Spleen (tissue), 11 donors: ENCODE data around the gene PON1. TPM values are rescaled to one million over a fixed set of nuclear protein-coding genes. Genes with fewer than 3 reads are reported as not detected.

Source experiments
- DNase-seq: peaks from one replicate; pipeline ENCODE4 v3.0.0-alpha.2; 2020
- H3K27ac ChIP-seq, 8 donors: fragments of 200-600 bp; sonication (generic) in 7 of 8; 1 replicate in 4 of 8; 2 replicates in 4 of 8; pipeline versions ENCODE4 v1.5.0 to v1.8.0; 2016 to 2021; ENCODE audit warnings: inconsistent platforms in 4 of 8, mild to moderate bottlenecking in 4 of 8, moderate library complexity in 1 of 8
- H3K27me3 ChIP-seq, 7 donors: fragments of 200-600 bp; sonication (generic) in 6 of 7; replicated peaks in 1 of 7; 1 replicate in 4 of 7; 2 replicates in 3 of 7; pipeline versions ENCODE4 v1.5.0 to v1.8.0; 2016 to 2021; ENCODE audit warnings: inconsistent platforms in 3 of 7, mild to moderate bottlenecking in 1 of 7
- H3K36me3 ChIP-seq, 6 donors: fragments of 200-600 bp; sonication (generic) in 5 of 6; 1 replicate in 4 of 6; 2 replicates in 2 of 6; pipeline versions ENCODE4 v1.5.0 to v1.8.0; 2016 to 2021; ENCODE audit warnings: inconsistent platforms in 2 of 6
- H3K4me1 ChIP-seq, 6 donors: fragments of 200-600 bp; sonication (generic) in 5 of 6; 1 replicate in 3 of 6; 2 replicates in 3 of 6; pipeline versions ENCODE4 v1.5.0 to v1.8.0; 2016 to 2021; ENCODE audit warnings: inconsistent platforms in 3 of 6
- H3K4me3 ChIP-seq, 8 donors: fragments of 200-600 bp; sonication (generic) in 7 of 8; 1 replicate in 4 of 8; 2 replicates in 4 of 8; pipeline versions ENCODE4 v1.5.0 to v1.8.0; 2016 to 2021; ENCODE audit warnings: inconsistent platforms in 4 of 8, mild to moderate bottlenecking in 4 of 8, moderate library complexity in 2 of 8
- H3K9me3 ChIP-seq, 8 donors: fragments of 200-600 bp; sonication (generic) in 7 of 8; 1 replicate in 4 of 8; 2 replicates in 4 of 8; pipeline versions ENCODE4 v1.5.0 to v1.8.0; 2016 to 2021; ENCODE audit warnings: inconsistent platforms in 4 of 8
- CTCF ChIP-seq, 11 experiments: fragments of 200-600 bp in 7 of 11; fragments of 450-650 bp in 4 of 11; sonication (generic) in 4 of 11; IDR thresholded peaks in 8 of 11; conservative IDR thresholded peaks in 3 of 11; 1 replicate in 7 of 11; 2 replicates in 4 of 11; pipeline versions ENCODE4 v1.4.0 to v1.8.0; 2016 to 2021; ENCODE audit warnings: antibody characterized with exemption in 11 of 11, inconsistent platforms in 4 of 11, mild to moderate bottlenecking in 1 of 11
- POLR2A ChIP-seq, 3 donors: fragments of 450-650 bp; IDR thresholded peaks; one replicate each; pipeline ENCODE4 v1.5.1; 2017; ENCODE audit warnings: antibody characterized with exemption in 3 of 3, mild to moderate bottlenecking in 1 of 3
- POLR2AphosphoS5 ChIP-seq, 3 donors: sonication (generic); formaldehyde crosslinking; IDR thresholded peaks; one replicate each; pipeline ENCODE4 v1.5.1; 2017; ENCODE audit warnings: antibody characterized with exemption in 3 of 3
- WGBS, 5 donors: extraction: QIAGEN DNeasy Blood & Tissue Kit in 3 of 5; methylation state at CpG; one replicate each; pipeline versions ENCODE4 v1.1.5 to v1.1.7; 2013 to 2018; 5-methylcytosine and 5-hydroxymethylcytosine counted together
- intact Hi-C: fragments of 100-400 bp; cut with DNase I; formaldehyde crosslinking; loops from one replicate; pipeline ENCODE4 v1.15.0; 2023; ENCODE audit warnings: low total_unique reads
- polyA plus RNA-seq, 3 donors: library from polyadenylated mRNA; stranded (reverse); fragments of 200-250 nt; gene quantifications; one replicate each; pipeline ENCODE4 v1.2.1, GENCODE V29; 2013
- total RNA-seq, 7 donors: library from RNA; depleted of rRNA in 3 of 7; stranded (reverse); fragments of >200 nt in 3 of 7; fragmentation: NEBNext Ultra II Directional in 4 of 7; extraction: Animal tissue kit (Norgen Biotek cat#: 25700) in 4 of 7; gene quantifications; one replicate each; pipeline versions ENCODE4 v1.1.0 to v1.2.1, GENCODE V29; 2016 to 2021
- donor health status: healthy with polysubstance abuse.
- donor health status: DM: no; HTN: no; CAD: no; lungs with moderate emphysema.
- donor health status: DM: no; HTN: no; CAD: no.
- donor health status: Bipolar disorder and iron deficiency.
- donor health status: healthy.
- donor health status: DM: no; HTN: no; CAD: no.
- donor health status: DM: yes; HTN: yes; CAD: no.

The PON1 gene
- total and polyA plus RNA-seq, 10 donors, result 0.13 TPM; not detected in 9

DNA sequence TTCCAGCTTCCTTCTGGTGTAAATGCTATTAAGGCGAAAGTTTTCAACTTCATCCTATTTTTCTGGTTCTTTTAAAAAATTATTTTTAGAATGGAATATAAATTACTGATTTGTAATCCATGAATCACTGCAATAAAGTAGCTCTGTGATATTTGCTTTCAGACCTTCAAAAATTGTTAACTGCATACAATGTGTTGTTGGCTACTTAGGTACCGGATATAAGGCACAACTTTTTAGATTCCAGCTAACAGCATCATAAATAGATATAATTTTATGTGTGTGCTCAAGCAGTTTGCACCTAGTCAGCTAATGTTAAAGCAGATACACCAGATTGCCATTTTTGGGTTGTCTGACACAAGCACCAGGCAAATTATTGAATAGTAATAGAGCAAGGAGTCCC, 58.7 kb downstream of the PON1 start:
- H3K4me3 ChIP-seq, result no peak overlapping the region
- no peak for DNase-seq
- H3K27ac ChIP-seq, result no peak overlapping the region
- WGBS, 5 donors, result 90 to 96% (median 93%) methylated on average over 2 of the region's 2 CpGs
- H3K36me3 ChIP-seq, result no peaks in the 10 kb centered on the region
- no peaks in the 10 kb centered on the region for H3K9me3 ChIP-seq
- intact Hi-C loops, result no loop called here
- no peaks in the 10 kb centered on the region for H3K4me1 ChIP-seq
- TF ChIP-seq CTCF (IDR thresholded peaks at IDR 0.05 in 8 of 11, conservative IDR thresholded peaks at IDR 0.05 in 3 of 11) (no peak), POLR2AphosphoS5 (IDR thresholded peaks at IDR 0.05) (no peak)
- no peaks in the 10 kb centered on the region for H3K27me3 ChIP-seq

GRCh38 chr7:95264363-95264891, 59.9 kb downstream of the PON1 start:
- no peak overlapping the region for H3K27ac ChIP-seq
- H3K27me3 ChIP-seq, result no peaks in the 10 kb centered on the region
- no peak for DNase-seq
- no peaks in the 10 kb centered on the region for H3K9me3 ChIP-seq
- WGBS, 5 donors, result 83 to 90% (median 89%) methylated on average over 6 of the region's 6 CpGs
- H3K4me1 ChIP-seq, result no peaks in the 10 kb centered on the region
- H3K36me3 ChIP-seq, result no peaks in the 10 kb centered on the region
- TF ChIP-seq CTCF (IDR thresholded peaks at IDR 0.05 in 8 of 11, conservative IDR thresholded peaks at IDR 0.05 in 3 of 11) (no peak), POLR2AphosphoS5 (IDR thresholded peaks at IDR 0.05) (no peak), POLR2A (IDR thresholded peaks at IDR 0.05) (no peak)
- no peak overlapping the region for H3K4me3 ChIP-seq
- intact Hi-C loops, result no loop called here

DNA sequence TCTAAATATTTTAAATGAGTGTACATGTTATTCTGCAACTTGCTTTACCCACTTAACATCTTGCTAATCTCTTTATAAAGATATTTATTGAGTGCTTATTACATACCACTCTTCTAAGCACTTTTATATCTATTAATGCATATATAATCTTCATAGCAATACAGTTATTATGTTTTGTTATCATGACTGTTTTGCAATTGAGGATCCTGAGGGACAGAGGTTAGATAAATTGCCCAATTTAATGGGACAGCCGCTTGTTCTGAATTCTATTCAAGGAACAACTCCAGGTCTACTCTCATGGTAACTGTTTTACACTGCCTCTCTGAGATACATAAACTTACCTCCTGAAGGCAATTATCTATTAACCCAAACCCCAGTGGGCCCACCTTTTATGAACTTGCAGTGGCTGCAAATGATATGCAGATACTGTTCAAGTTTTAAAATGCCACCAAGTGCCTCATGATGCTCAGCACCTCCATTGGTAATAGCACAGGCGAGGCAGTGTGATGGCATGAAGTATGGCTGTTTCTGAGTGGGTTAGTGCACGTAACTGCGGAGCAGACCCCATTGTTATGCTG, 60.5 kb downstream of the PON1 start:
- intact Hi-C loops, result no loop called here
- H3K9me3 ChIP-seq, result no peaks in the 10 kb centered on the region
- TF ChIP-seq POLR2AphosphoS5 (IDR thresholded peaks at IDR 0.05) (no peak), CTCF (IDR thresholded peaks at IDR 0.05 in 8 of 11, conservative IDR thresholded peaks at IDR 0.05 in 3 of 11) (no peak), POLR2A (IDR thresholded peaks at IDR 0.05) (no peak)
- 91 to 95% (median 93%) methylated on average over 4 of the region's 4 CpGs for WGBS, 5 donors
- H3K27me3 ChIP-seq, result no peaks in the 10 kb centered on the region
- no peak overlapping the region for H3K27ac ChIP-seq
- no peaks in the 10 kb centered on the region for H3K4me1 ChIP-seq
- DNase-seq, result no peak
- H3K4me3 ChIP-seq, result no peak overlapping the region
- no peaks in the 10 kb centered on the region for H3K36me3 ChIP-seq

DNA sequence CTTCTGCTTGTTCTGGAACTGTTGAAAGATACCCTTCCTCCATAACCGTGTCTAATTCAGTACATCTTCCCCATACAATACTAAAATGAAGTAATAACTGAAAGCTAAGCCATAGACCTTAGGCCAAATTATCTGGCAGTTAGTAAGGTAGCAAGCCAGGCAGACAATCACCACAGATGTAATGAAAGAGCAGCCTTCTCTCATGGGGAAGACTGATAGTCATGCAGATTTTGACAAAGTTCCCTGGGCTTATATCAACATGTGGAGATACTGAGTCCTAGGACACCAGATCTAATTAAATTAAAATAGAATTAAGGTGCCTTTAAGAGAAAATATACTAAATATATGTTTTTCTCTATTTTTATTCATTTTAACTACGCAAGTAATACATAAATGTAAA, 61.5 kb downstream of the PON1 start:
- Histone ChIP-seq H3K4me1 (no peaks in the 10 kb centered on the region), H3K4me3 (no peak overlapping the region), H3K27ac (no peak overlapping the region), H3K27me3 (no peaks in the 10 kb centered on the region), H3K36me3 (no peaks in the 10 kb centered on the region), H3K9me3 (no peaks in the 10 kb centered on the region)
- intact Hi-C loops, result no loop called here
- no peak for TF ChIP-seq CTCF (IDR thresholded peaks at IDR 0.05 in 8 of 11, conservative IDR thresholded peaks at IDR 0.05 in 3 of 11)
- TF ChIP-seq POLR2A (IDR thresholded peaks at IDR 0.05), result no peak
- no peak for TF ChIP-seq POLR2AphosphoS5 (IDR thresholded peaks at IDR 0.05)
- DNase-seq, result no peak
- 86 to 99% (median 91%) methylated on average over 2 of the region's 2 CpGs for WGBS, 5 donors
